ENCODE results near the gene COIL.

Gene COIL

GRCh38 chr17:56902348-56902747 is 58.5 kb downstream of the COIL start:
- no peak for DNase-seq

DNA sequence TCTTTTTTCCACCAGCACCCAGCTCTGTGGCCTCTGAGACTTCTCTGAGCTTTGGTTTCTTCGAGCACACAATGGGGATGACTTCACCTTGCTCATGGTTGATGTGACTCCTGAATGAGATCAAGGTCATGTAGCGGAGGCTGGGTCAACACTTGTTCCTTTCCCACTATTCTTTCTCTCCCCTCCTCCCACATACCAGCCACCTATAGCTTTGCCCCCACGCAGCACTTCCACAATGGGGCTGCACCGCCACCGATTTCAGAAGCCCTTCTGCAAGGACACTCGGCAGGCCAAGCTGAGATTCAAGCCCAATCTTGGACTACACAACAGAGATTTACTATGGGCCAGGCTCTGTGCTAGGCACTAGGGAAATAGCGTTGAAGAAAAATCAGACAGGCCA is 61.4 kb downstream of the COIL start:
- no peak for DNase-seq

DNA sequence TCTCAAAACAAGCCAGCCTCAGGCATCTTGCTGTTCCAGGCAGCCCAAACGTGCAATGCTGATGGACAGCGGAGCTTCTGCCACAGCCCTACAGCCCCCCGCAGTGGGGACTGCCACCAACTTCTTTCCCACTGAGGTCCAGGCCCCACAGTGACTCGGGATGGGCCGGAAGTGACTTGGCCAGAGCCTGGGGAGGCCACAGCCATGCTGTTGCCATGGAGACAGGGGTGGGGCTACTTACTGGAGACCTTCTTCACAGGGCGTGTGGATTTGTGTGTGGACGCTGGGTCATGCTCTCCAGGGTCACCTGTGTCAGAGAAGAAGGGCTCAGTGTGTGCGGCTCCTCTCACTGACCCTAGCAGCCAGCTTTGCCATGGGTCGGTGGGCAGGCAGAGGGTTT is 62.0 kb downstream of the COIL start:
- DNase-seq: no peak

- DNase-seq: no peak
Observed at GRCh38 chr17:56897646-56898424, 63.0 kb downstream of the COIL start.

DNA sequence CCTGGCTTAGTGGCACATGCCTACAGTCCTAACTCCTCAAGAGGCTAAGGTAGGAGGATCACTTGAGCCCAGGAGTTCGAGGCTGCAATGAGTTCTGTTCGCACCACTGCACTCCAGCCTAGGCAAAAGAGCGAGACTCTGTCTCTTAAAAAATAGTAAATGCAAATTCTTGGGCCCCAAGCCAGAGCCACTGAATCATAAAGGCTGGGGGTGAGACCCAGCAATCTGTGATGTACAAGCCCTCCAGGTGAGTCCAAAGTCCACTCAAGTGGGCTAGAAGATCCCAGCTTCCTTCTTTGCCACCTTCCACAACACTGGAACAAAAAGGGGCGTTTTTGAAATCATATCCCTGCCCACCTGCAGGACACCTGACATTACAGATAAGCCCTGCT is 63.9 kb downstream of the COIL start:
- no peak for DNase-seq

DNA sequence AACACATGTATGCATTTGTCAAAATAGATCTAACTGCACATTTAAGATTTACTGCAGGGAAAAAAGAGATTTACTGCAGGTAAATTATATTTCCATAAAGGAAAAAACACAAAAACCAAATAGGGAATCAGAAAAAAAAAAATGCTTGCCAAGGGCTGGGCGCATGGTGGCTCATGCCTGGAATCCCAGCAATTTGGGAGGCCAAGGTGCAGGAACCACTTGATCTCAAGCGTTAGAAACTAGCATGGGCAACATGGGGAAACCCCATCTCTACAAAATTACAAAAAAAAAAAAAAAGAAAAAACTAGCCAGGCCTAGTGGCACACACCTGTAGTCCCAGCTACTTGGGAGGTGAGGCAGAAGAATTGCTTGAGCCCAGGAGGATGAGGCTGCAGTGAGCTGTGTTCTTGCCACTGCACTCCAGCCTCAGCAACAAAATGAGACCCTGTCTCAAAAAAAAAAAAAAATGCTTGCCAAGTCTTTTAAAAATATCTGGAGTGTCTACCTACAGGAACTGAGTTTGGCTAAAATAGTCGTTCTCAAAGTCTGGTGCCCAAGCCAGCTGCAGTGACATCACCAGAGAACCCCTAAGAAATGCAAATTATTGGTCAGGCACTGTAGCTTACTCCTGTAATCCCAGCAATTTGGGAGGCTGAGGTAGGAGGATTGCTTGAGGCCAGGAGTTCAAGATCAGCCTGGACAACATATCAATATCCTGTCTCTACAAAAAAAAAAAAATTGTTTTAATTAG is 64.5 kb downstream of the COIL start:
- no peak for DNase-seq

DNA sequence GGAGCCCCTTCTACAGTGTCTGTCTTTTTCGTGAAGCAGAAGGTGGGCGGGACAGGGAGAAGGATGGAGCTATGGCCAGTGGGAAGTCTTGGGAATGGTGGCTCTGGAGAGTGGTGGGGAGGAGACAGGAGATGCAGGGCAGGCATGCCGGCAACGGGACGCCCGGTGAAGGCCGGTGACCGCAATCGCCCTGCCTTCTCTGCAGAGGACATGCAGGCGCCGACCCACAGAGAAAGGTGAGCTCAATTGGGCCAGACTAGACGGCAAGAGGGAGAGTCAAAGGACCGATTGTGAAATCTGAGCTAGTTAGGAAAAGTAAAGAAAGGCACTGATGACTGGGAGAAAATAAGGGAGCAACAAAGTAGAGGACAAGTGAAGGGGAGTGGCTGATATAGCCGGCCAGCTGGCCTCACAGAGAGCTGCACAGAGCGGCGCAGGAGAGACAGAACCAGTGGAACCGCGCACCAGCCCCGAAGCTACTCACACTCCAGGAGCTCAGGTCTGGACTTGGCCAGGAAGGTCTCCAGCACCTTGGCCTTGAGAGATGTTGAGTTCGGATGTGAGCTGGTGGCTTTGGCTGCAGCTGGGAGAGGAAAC is 65.9 kb downstream of the COIL start:
- no peak for DNase-seq

- no peak for DNase-seq
Observed at GRCh38 chr17:56893503-56893902, 67.3 kb downstream of the COIL start.

GRCh38 chr17:56892333-56892732 is 68.5 kb downstream of the COIL start:
- no peak for DNase-seq

DNA sequence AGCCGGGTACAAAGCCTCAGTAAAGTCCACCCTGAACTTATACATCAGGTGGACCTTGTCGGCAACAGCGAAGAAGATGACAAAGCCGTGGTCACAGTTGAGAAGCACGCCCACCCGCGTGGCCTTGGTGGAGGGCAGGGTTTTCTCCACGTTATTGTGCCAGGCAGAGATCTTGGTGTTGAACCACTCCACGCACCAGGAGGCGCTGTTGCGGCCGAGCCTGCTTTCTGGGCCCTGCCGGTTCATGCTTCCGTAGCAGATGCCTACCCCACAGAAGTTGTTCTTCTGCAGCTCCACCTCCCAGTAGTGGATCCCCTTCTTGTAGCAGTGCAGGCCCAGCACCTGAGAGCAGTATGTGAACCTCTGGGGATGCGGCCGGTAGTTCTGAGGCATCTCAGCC is 69.1 kb downstream of the COIL start:
- no peak for DNase-seq

DNA sequence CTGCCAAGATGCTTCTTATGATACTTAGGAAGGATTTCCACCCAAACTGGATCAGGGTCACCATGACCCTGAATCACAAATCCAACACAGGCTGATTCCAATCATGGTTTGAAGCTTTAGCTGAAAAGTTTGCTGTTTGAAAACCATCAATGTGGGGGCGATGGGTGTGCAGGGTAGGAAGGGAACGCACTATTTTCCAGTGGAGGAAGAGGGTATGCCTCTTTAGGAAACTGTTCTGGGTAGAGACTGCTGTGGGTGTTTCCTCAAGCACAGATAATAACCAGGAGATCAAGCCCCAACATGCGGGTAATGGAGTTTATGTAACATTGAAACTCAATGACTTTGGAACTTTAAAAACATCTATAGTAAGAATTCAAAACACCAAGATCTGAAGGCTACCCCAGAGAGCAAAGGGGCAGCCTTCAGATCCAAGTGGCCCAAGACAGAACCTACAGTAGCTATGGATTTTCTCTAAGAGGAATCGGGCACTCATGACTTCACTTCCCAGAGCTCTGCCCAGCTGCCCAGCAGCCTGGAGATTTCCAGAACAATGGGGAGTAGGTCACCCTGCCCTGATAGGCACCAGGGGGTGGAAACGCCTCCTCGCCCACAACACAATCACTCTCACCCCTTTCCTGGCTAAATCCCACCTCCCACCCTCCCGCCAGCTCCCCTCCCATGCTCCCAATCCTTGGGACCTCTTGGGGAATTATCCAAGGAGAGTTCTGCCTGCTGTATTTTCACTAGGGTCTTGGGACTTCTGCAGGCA is 69.8 kb downstream of the COIL start:
- no peak for DNase-seq

DNA sequence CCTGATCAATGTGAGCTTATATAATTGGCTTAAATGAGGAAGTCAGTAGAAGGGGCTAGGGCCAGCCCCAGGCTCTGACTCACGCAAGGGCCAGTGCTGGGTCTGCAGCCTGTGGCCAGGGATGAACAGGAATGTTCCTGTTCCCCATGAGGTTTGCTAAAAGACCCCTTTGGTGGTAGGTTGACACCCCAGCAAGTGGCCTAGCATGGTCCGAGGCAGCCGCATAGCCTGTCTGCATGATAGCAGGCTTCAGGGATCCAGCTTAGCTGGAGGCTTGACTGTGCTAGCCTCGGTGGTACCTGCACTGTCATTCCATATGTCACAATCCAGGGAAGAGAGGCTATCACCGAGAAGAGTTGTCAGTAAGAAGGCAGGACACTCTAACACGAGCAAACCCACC is 70.5 kb downstream of the COIL start:
- DNase-seq: no peak

Measured in NCI-H1092 (cell line).